ENCODE data around the gene TAS2R20. TPM values are rescaled to one million over a fixed set of nuclear protein-coding genes. Genes with fewer than 3 reads are reported as not detected.

TAS2R20 gene
- total RNA-seq, 1 experiment from 2014 or later: 1.3 TPM

DNA sequence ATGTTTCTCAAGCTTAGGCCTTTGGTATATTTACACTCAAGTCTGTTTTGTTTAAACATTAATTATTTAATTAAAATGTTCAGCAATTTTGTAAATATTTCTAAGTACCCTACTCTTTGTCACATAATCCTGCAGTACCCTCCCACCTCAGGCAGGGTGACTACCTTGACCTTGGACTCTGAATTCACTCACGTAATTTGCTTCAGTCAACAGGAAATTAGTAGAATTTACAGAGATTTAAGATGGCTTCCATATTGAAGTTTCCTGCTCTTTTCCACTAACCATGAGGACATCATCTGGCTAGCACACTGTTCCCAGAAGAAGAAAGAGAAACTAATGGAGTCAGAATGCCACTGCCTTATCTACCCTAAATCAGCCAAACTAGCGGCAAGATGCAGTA, 25.3 kb upstream of the TAS2R20 start:
- Histone ChIP-seq H3K9me3 (ENCODE audit: control insufficient read depth, low read depth, low read length) (no peaks in the 10 kb centered on the region), H2BK5ac (ENCODE audit: insufficient read length, low read length) (no peak overlapping the region), H3K27me3 (ENCODE audit: insufficient read depth, low read length) (no peaks in the 10 kb centered on the region), H3K9ac (ENCODE audit: extremely low read depth, insufficient read length, low read length) (no peak overlapping the region), H3K23me2 (ENCODE audit: insufficient read length, low read depth, low read length, poor library complexity, severe bottlenecking) (no peaks in the 10 kb centered on the region), H3K27ac (ENCODE audit: insufficient read length, low read depth, low read length) (no peak overlapping the region), H4K5ac (ENCODE audit: insufficient read length, low read depth, low read length) (no peak overlapping the region), H4K91ac (ENCODE audit: insufficient read length, low read depth, low read length) (no peak overlapping the region), H3T11ph (ENCODE audit: low read length) (no peak overlapping the region), H2AK5ac (ENCODE audit: insufficient read length, low read length) (no peak overlapping the region), H3K18ac (ENCODE audit: insufficient read length, low read depth, low read length) (no peak overlapping the region), H3K4me2 (ENCODE audit: insufficient read depth, insufficient read length, low read length) (no peak overlapping the region), H3K79me1 (ENCODE audit: insufficient read depth, low read depth, low read length, poor library complexity, severe bottlenecking) (no peaks in the 10 kb centered on the region), H4K8ac (replicated peaks; ENCODE audit: insufficient read length, low read depth, low read length) (no peak overlapping the region), H2BK12ac (ENCODE audit: insufficient read length, low read depth, low read length) (no peak overlapping the region), H3K14ac (ENCODE audit: insufficient read depth, low read length) (no peak overlapping the region), H4K20me1 (ENCODE audit: control insufficient read depth, insufficient read depth, insufficient read length) (no peaks in the 10 kb centered on the region), H2AFZ (ENCODE audit: low read length) (no peak overlapping the region), H2BK20ac (ENCODE audit: low read depth, low read length, poor library complexity, severe bottlenecking) (no peak overlapping the region), H3K23ac (ENCODE audit: insufficient read length, low read depth, low read length) (no peak overlapping the region), H3K79me2 (ENCODE audit: insufficient read depth, low read length) (no peaks in the 10 kb centered on the region), H3K4ac (ENCODE audit: low read depth, low read length) (no peak overlapping the region), H2BK15ac (ENCODE audit: low read depth, low read length) (no peak overlapping the region), H3K56ac (ENCODE audit: insufficient read length, low read depth, low read length) (no peak overlapping the region), H2BK120ac (ENCODE audit: low read depth, low read length, poor library complexity, severe bottlenecking) (no peak overlapping the region), H3K4me1 (ENCODE audit: insufficient read depth, low read length) (no peaks in the 10 kb centered on the region)
- TF ChIP-seq CTCF (conservative IDR thresholded peaks at IDR 0.05): no peak
- Mint-ChIP-seq H3K4me3 (no peak overlapping the region), H3K4me1 (no peaks in the 10 kb centered on the region), H3K27ac (no peak overlapping the region), H3K27me3 (ENCODE audit: low read depth) (no peaks in the 10 kb centered on the region), H3K36me3 (ENCODE audit: insufficient read depth in 1 of 3, low read depth in 3 of 3) (peaks cover 10 to 12% (median 10%) of the 10 kb centered on the region in 3 experiments), H3K9me3 (peaks cover 0 to 4% of the 10 kb centered on the region in 2 experiments; a peak in 2 of 5 replicates)
- DNase-seq: no peak
- no CpG with 5 or more reads among the region's 2 CpGs for WGBS (ENCODE audit: extremely low coverage, insufficient read length, low lambda C conversion rate)
